DND-41 (cell line): ENCODE results near the gene C1orf105.

Experiments
- ATAC-seq: fragments of 200-7000 bp; cut with Tn5 transposase; 3 replicates; pipeline ENCODE4 v1.9.1; 2021; ENCODE audit warnings: low read depth; ENCODE audit not compliant: insufficient read depth
- DNase-seq: peaks from one replicate; pipeline ENCODE4 v3.0.0-alpha.2; 2020
- H2AFZ ChIP-seq: 2 replicates; pipeline ENCODE4 v1.6.0; 2012; ENCODE audit warnings: low read depth, low read length
- H3K27ac ChIP-seq: 2 replicates; pipeline ENCODE4 v1.5.1; 2012; ENCODE audit warnings: low read length, inconsistent platforms
- H3K27me3 ChIP-seq: fragments of 200-600 bp; sonication (generic); 2 replicates; pipeline ENCODE4 v1.6.0; 2012; ENCODE audit warnings: low read length, mild to moderate bottlenecking, inconsistent platforms; ENCODE audit not compliant: insufficient read depth, poor library complexity
- H3K36me3 ChIP-seq: 2 replicates; pipeline ENCODE4 v1.5.1; 2012; ENCODE audit warnings: low read length, inconsistent platforms; ENCODE audit not compliant: insufficient read depth
- H3K4me1 ChIP-seq: 2 replicates; pipeline ENCODE4 v1.5.1; 2012; ENCODE audit warnings: mild to moderate bottlenecking, low read length; ENCODE audit not compliant: insufficient read depth
- H3K4me2 ChIP-seq: 2 replicates; pipeline ENCODE4 v1.6.0; 2012; ENCODE audit warnings: mild to moderate bottlenecking, moderate library complexity, low read length, inconsistent platforms; ENCODE audit not compliant: insufficient read depth
- H3K4me3 ChIP-seq, 2 experiments: fragments of 200-600 bp in 1 of 2; shearing (Covaris generic) in 1 of 2; 2 replicates each; pipeline ENCODE4 v1.5.1; 2012 to 2016; ENCODE audit warnings: inconsistent platforms in 2 of 2, low read length in 2 of 2, mild to moderate bottlenecking in 2 of 2, low read depth in 1 of 2, moderate library complexity in 1 of 2
- H3K79me2 ChIP-seq: 2 replicates; pipeline ENCODE4 v1.6.0; 2012; ENCODE audit warnings: low read length, inconsistent platforms; ENCODE audit not compliant: insufficient read depth
- H3K9ac ChIP-seq: 2 replicates; pipeline ENCODE4 v1.6.0; 2012; ENCODE audit warnings: low read depth, mild to moderate bottlenecking, inconsistent platforms, low read length, moderate library complexity
- H3K9me3 ChIP-seq: 2 replicates; pipeline ENCODE4 v1.5.1; 2012; ENCODE audit warnings: low read length, moderate library complexity, mild to moderate bottlenecking, inconsistent platforms; ENCODE audit not compliant: insufficient read depth, severe bottlenecking
- H4K20me1 ChIP-seq: 2 replicates; pipeline ENCODE4 v1.6.0; 2012; ENCODE audit warnings: low read length; ENCODE audit not compliant: insufficient read depth
- CTCF ChIP-seq: IDR thresholded peaks from 2 replicates; pipeline ENCODE4 v1.5.1; 2012; ENCODE audit warnings: borderline replicate concordance, low read length, moderate library complexity, mild to moderate bottlenecking; ENCODE audit not compliant: poor library complexity, severe bottlenecking; ENCODE audit errors: extremely low read depth
- EZH2 ChIP-seq: IDR thresholded peaks from 3 replicates; pipeline ENCODE4 v1.6.1; 2012; ENCODE audit warnings: borderline replicate concordance, low read depth, mild to moderate bottlenecking, moderate library complexity, low read length, inconsistent platforms; ENCODE audit not compliant: severe bottlenecking

C1orf105 gene

GRCh38 chr1:172452536-172453152 lies 32.2 kb downstream of the C1orf105 start:
- H3K36me3 ChIP-seq: no peaks in the 10 kb centered on the region
- H3K4me3 ChIP-seq: no peak overlapping the region
- no peaks in the 10 kb centered on the region for H3K9me3 ChIP-seq
- no peaks in the 10 kb centered on the region for H3K79me2 ChIP-seq
- no peak overlapping the region for H3K4me2 ChIP-seq
- H3K27me3 ChIP-seq: no peaks in the 10 kb centered on the region
- TF ChIP-seq CTCF: no peak
- no peak for TF ChIP-seq EZH2
- no peak for ATAC-seq
- DNase-seq: no peak
- no peak overlapping the region for H3K27ac ChIP-seq
- peaks cover 8% of the 10 kb centered on the region for H3K4me1 ChIP-seq
- no peaks in the 10 kb centered on the region for H4K20me1 ChIP-seq
- no peak overlapping the region for H2AFZ ChIP-seq
- H3K9ac ChIP-seq: no peak overlapping the region

GRCh38 chr1:172453153-172453545 lies 32.7 kb downstream of the C1orf105 start:
- Histone ChIP-seq H2AFZ (no peak overlapping the region), H3K79me2 (no peaks in the 10 kb centered on the region), H3K4me3 (no peak overlapping the region), H3K4me2 (no peak overlapping the region), H3K27ac (no peak overlapping the region), H3K9me3 (no peaks in the 10 kb centered on the region), H3K27me3 (no peaks in the 10 kb centered on the region), H4K20me1 (no peaks in the 10 kb centered on the region), H3K36me3 (no peaks in the 10 kb centered on the region), H3K9ac (no peak overlapping the region), H3K4me1 (peaks cover 8% of the 10 kb centered on the region)
- no peak for DNase-seq
- TF ChIP-seq CTCF: no peak
- no peak for TF ChIP-seq EZH2
- no peak for ATAC-seq

GRCh38 chr1:172453607-172454006 lies 33.1 kb downstream of the C1orf105 start:
- no peaks in the 10 kb centered on the region for H3K36me3 ChIP-seq
- no peaks in the 10 kb centered on the region for H3K27me3 ChIP-seq
- no peak for ATAC-seq
- H3K27ac ChIP-seq: no peak overlapping the region
- H3K9me3 ChIP-seq: no peaks in the 10 kb centered on the region
- H3K4me3 ChIP-seq: no peak overlapping the region
- H3K4me2 ChIP-seq: no peak overlapping the region
- H2AFZ ChIP-seq: no peak overlapping the region
- H3K9ac ChIP-seq: no peak overlapping the region
- H3K79me2 ChIP-seq: no peaks in the 10 kb centered on the region
- H4K20me1 ChIP-seq: no peaks in the 10 kb centered on the region
- H3K4me1 ChIP-seq: peaks cover 8% of the 10 kb centered on the region
- no peak for DNase-seq
- TF ChIP-seq EZH2: no peak
- no peak for TF ChIP-seq CTCF

GRCh38 chr1:172455451-172455850 lies 35.0 kb downstream of the C1orf105 start:
- DNase-seq (no peak), ATAC-seq (no peak)
- H3K27me3 ChIP-seq: no peaks in the 10 kb centered on the region
- H3K79me2 ChIP-seq: no peaks in the 10 kb centered on the region
- no peak overlapping the region for H2AFZ ChIP-seq
- no peak overlapping the region for H3K27ac ChIP-seq
- H3K36me3 ChIP-seq: no peaks in the 10 kb centered on the region
- no peak overlapping the region for H3K4me3 ChIP-seq
- H3K4me2 ChIP-seq: no peak overlapping the region
- H3K4me1 ChIP-seq: peaks cover 8% of the 10 kb centered on the region
- H3K9me3 ChIP-seq: no peaks in the 10 kb centered on the region
- no peak overlapping the region for H3K9ac ChIP-seq
- H4K20me1 ChIP-seq: no peaks in the 10 kb centered on the region
- no peak for TF ChIP-seq EZH2
- no peak for TF ChIP-seq CTCF
